Activated B cell treated with CpG ODN at 0.5 μM for 24 hours (primary cell): ENCODE results near the gene SPATA45. TPM values are rescaled to one million over a fixed set of nuclear protein-coding genes. Genes with fewer than 3 reads are reported as not detected.

Source experiments
- ATAC-seq: fragments of 200-7000 bp; cut with Tn5 transposase; one replicate; pipeline ENCODE4 v1.10.0; 2021; ENCODE audit warnings: low read depth, mild to moderate bottlenecking, moderate library complexity
- CTCF ChIA-PET: fragments of 350-600 bp; sonication (Branson Sonifier 250); formaldehyde crosslinking; loops from one replicate; lab custom pipeline; 2021; ENCODE audit warnings: antibody characterized with exemption; lab: Charles Lee
- POLR2A ChIA-PET: fragments of 350-600 bp; sonication (Branson Sonifier 250); formaldehyde crosslinking; loops from one replicate; lab custom pipeline; 2021; ENCODE audit warnings: antibody characterized with exemption; lab: Charles Lee
- DNase-seq: peaks from one replicate; pipeline ENCODE4 v3.0.0; 2022
- H3K27ac Mint-ChIP-seq: one replicate; pipeline ENCODE4 v1.8.0; 2020; ENCODE audit warnings: mixed read lengths
- H3K27me3 Mint-ChIP-seq: one replicate; pipeline ENCODE4 v1.8.0; 2021; ENCODE audit warnings: mixed read lengths
- H3K36me3 Mint-ChIP-seq: one replicate; pipeline ENCODE4 v1.8.0; 2021; ENCODE audit warnings: low read depth, mixed read lengths
- H3K4me1 Mint-ChIP-seq: one replicate; pipeline ENCODE4 v1.8.0; 2021; ENCODE audit warnings: mixed read lengths
- H3K4me3 Mint-ChIP-seq: one replicate; pipeline ENCODE4 v1.8.0; 2020; ENCODE audit warnings: mild to moderate bottlenecking, mixed read lengths
- H3K9me3 Mint-ChIP-seq: one replicate; pipeline ENCODE4 v1.8.0; 2020; ENCODE audit warnings: mixed read lengths
- CTCF ChIP-seq: fragments of 200-600 bp; IDR thresholded peaks from one replicate; pipeline ENCODE4 v1.8.0; 2022; ENCODE audit warnings: antibody characterized with exemption, mild to moderate bottlenecking
- intact Hi-C: fragments of 100-400 bp; cut with micrococcal nuclease; formaldehyde crosslinking; loops from one replicate; pipeline ENCODE4 v1.15.1; 2024
- total RNA-seq: library from RNA; stranded (reverse); gene quantifications from 2 replicates; pipeline ENCODE4 v1.2.3, GENCODE V29; 2022

The SPATA45 gene
- total RNA-seq, 1 donor from 2014 or later: not detected

- CTCF ChIA-PET: interaction anchor here (1.0 kb wide), 1 partner anchor 14 kb away, joined by 4 read pairs; no protein-coding TSS in a partner anchor
Measured at GRCh38 chr1:212828395-212828794, 19.1 kb downstream of the SPATA45 start.

GRCh38 chr1:212827831-212828278 is 19.6 kb downstream of the SPATA45 start:
- no peak overlapping the region for H3K4me3 Mint-ChIP-seq
- H3K9me3 Mint-ChIP-seq: peaks cover 12% of the 10 kb centered on the region
- no peak for DNase-seq
- H3K27me3 Mint-ChIP-seq: no peaks in the 10 kb centered on the region
- no peak for ATAC-seq
- intact Hi-C loops: no loop called here
- CTCF ChIA-PET: interaction anchor here (1.0 kb wide), 1 partner anchor 13 kb away, joined by 4 read pairs; no protein-coding TSS in a partner anchor
- peaks cover 5% of the 10 kb centered on the region for H3K36me3 Mint-ChIP-seq
- TF ChIP-seq CTCF: no peak
- H3K27ac Mint-ChIP-seq: no peak overlapping the region
- H3K4me1 Mint-ChIP-seq: peaks cover 8% of the 10 kb centered on the region
- POLR2A ChIA-PET: no interaction called here

More at GRCh38 chr1:212828395-212828794, 19.1 kb downstream of the SPATA45 start:
- DNase-seq (no peak), ATAC-seq (no peak)
- peaks cover 12% of the 10 kb centered on the region for H3K9me3 Mint-ChIP-seq
- TF ChIP-seq CTCF: no peak
- no peaks in the 10 kb centered on the region for H3K27me3 Mint-ChIP-seq
- H3K36me3 Mint-ChIP-seq: peaks cover 5% of the 10 kb centered on the region
- intact Hi-C loops: no loop called here
- H3K27ac Mint-ChIP-seq: no peak overlapping the region
- H3K4me3 Mint-ChIP-seq: no peak overlapping the region
- peaks cover 8% of the 10 kb centered on the region for H3K4me1 Mint-ChIP-seq
- POLR2A ChIA-PET: interaction anchor here (0.7 kb wide), 1 partner anchor 776 kb away, joined by 4 read pairs; no protein-coding TSS in a partner anchor

GRCh38 chr1:212827171-212827776 is 20.2 kb downstream of the SPATA45 start:
- ATAC-seq (no peak), DNase-seq (no peak)
- H3K4me3 Mint-ChIP-seq: no peak overlapping the region
- H3K4me1 Mint-ChIP-seq: peaks cover 8% of the 10 kb centered on the region
- intact Hi-C loops: no loop called here
- ChIA-PET CTCF (interaction anchor here (1.0 kb wide), 1 partner anchor 13 kb away, joined by 4 read pairs; no protein-coding TSS in a partner anchor), POLR2A (interaction anchor here (0.6 kb wide), 1 partner anchor 54 kb away, joined by 3 read pairs; no protein-coding TSS in a partner anchor)
- TF ChIP-seq CTCF: no peak
- no peak overlapping the region for H3K27ac Mint-ChIP-seq
- H3K36me3 Mint-ChIP-seq: peaks cover 5% of the 10 kb centered on the region
- H3K9me3 Mint-ChIP-seq: peaks cover 12% of the 10 kb centered on the region
- H3K27me3 Mint-ChIP-seq: no peaks in the 10 kb centered on the region

- peaks cover 5% of the 10 kb centered on the region for H3K36me3 Mint-ChIP-seq
- H3K27me3 Mint-ChIP-seq: no peaks in the 10 kb centered on the region
- POLR2A ChIA-PET: no interaction called here
- TF ChIP-seq CTCF: no peak
- CTCF ChIA-PET: no interaction called here
- peaks cover 12% of the 10 kb centered on the region for H3K9me3 Mint-ChIP-seq
- peaks cover under 1% of the 10 kb centered on the region for H3K4me1 Mint-ChIP-seq
- no peak overlapping the region for H3K27ac Mint-ChIP-seq
- H3K4me3 Mint-ChIP-seq: no peak overlapping the region
- DNase-seq: no peak
- ATAC-seq: no peak
- intact Hi-C loops: no loop called here
Measured at GRCh38 chr1:212825798-212826452, 21.5 kb downstream of the SPATA45 start.

GRCh38 chr1:212824201-212824600 is 23.2 kb downstream of the SPATA45 start:
- Mint-ChIP-seq H3K36me3 (peaks cover 5% of the 10 kb centered on the region), H3K4me3 (no peak overlapping the region), H3K9me3 (peaks cover 12% of the 10 kb centered on the region), H3K27ac (no peak overlapping the region), H3K27me3 (no peaks in the 10 kb centered on the region), H3K4me1 (peaks cover 16% of the 10 kb centered on the region)
- no peak for TF ChIP-seq CTCF
- DNase-seq (no peak), ATAC-seq (no peak)
- intact Hi-C loops: no loop called here
- ChIA-PET POLR2A (no interaction called here), CTCF (no interaction called here)
